Urinary bladder (tissue), 4 donors: ENCODE measurements around the gene ELMO1. TPM values are rescaled to one million over a fixed set of nuclear protein-coding genes. Genes with fewer than 3 reads are reported as not detected.
"Not testable (repeated sequence)": the region's sequence is repeated elsewhere in the genome, so short reads cannot be mapped to it uniquely, and the experiment has no call there.

Experiments
- DNase-seq: peaks from one replicate; pipeline ENCODE4 v3.0.0-alpha.2; 2015; ENCODE audit errors: extremely low spot score
- H3K27ac ChIP-seq: one replicate; pipeline ENCODE4 v1.5.1; 2013; ENCODE audit warnings: low read depth, mild to moderate bottlenecking, moderate library complexity
- H3K36me3 ChIP-seq: one replicate; pipeline ENCODE4 v1.6.1; 2013; ENCODE audit warnings: mild to moderate bottlenecking, moderate library complexity; ENCODE audit not compliant: insufficient read depth
- H3K4me1 ChIP-seq: one replicate; pipeline ENCODE4 v1.6.1; 2013; ENCODE audit warnings: mild to moderate bottlenecking, moderate library complexity; ENCODE audit not compliant: insufficient read depth
- H3K4me3 ChIP-seq: one replicate; pipeline ENCODE4 v1.5.1; 2013; ENCODE audit warnings: low read depth, low read length
- WGBS: extraction: QIAGEN DNeasy Blood & Tissue Kit; methylation state at CpG from one replicate; pipeline ENCODE4 v1.1.7; 2013; 5-methylcytosine and 5-hydroxymethylcytosine counted together
- polyA plus RNA-seq: library from polyadenylated mRNA; stranded (reverse); fragments of 200-250 nt; gene quantifications from one replicate; pipeline ENCODE4 v1.2.3, GENCODE V29; 2013
- total RNA-seq: library from RNA; depleted of rRNA; stranded (reverse); fragments of >200 nt; gene quantifications from one replicate; pipeline ENCODE4 v1.2.3, GENCODE V29; 2014
- donor health status: healthy with polysubstance abuse.
- donor health status: healthy.

Gene ELMO1
- total and polyA plus RNA-seq, 2 donors: 14.1 to 86.7 TPM

DNA sequence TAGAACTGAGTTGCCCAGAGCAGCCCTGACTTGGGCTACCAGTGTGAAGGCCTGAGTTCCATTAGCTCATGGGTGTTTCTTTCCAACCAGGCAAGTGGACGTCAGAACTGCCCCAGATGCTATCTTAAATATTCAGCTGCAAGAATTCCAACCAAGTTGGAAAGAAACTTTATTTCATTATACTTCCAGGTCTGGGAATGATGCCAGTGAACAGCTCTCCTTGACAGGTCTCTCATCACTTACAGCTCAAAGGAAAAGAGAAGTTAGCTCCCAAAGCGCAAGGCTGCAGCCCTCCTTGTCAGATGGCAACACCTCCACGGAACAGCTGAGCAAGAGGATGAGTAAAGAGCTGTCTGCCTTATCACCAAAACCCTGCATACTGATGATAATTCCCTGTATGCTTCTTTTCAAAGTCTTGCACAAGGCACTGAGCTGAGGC is 468.8 kb downstream of the ELMO1 start:
- H3K4me1 ChIP-seq: no peaks in the 10 kb centered on the region
- 36% methylated on average over 3 of the region's 3 CpGs for WGBS
- H3K36me3 ChIP-seq: no peaks in the 10 kb centered on the region
- DNase-seq: no peak
- H3K4me3 ChIP-seq: no peak overlapping the region
- no peak overlapping the region for H3K27ac ChIP-seq

GRCh38 chr7:36978461-36978860 is 470.2 kb downstream of the ELMO1 start:
- WGBS: 64% methylated on average over 2 of the region's 2 CpGs
- H3K27ac ChIP-seq: no peak overlapping the region
- no peaks in the 10 kb centered on the region for H3K36me3 ChIP-seq
- H3K4me3 ChIP-seq: no peak overlapping the region
- DNase-seq: no peak
- H3K4me1 ChIP-seq: no peaks in the 10 kb centered on the region

GRCh38 chr7:36977878-36978277 is 470.8 kb downstream of the ELMO1 start:
- DNase-seq: no peak
- no peaks in the 10 kb centered on the region for H3K36me3 ChIP-seq
- no peak overlapping the region for H3K4me3 ChIP-seq
- no peak overlapping the region for H3K27ac ChIP-seq
- H3K4me1 ChIP-seq: no peaks in the 10 kb centered on the region

GRCh38 chr7:36973534-36973933 is 475.1 kb downstream of the ELMO1 start:
- H3K27ac ChIP-seq, H3K4me1 ChIP-seq, DNase-seq, H3K4me3 ChIP-seq, H3K36me3 ChIP-seq: not testable (repeated sequence)
- 98% methylated on average over 28 of the region's 28 CpGs for WGBS

GRCh38 chr7:36972140-36972518 is 476.5 kb downstream of the ELMO1 start:
- no peaks in the 10 kb centered on the region for H3K4me1 ChIP-seq
- 72% methylated on average over 5 of the region's 5 CpGs for WGBS
- no peak for DNase-seq
- no peak overlapping the region for H3K27ac ChIP-seq
- H3K36me3 ChIP-seq: no peaks in the 10 kb centered on the region
- no peak overlapping the region for H3K4me3 ChIP-seq

GRCh38 chr7:36971515-36972139 is 477.0 kb downstream of the ELMO1 start:
- Histone ChIP-seq H3K4me3 (no peak overlapping the region), H3K4me1 (no peaks in the 10 kb centered on the region), H3K27ac (no peak overlapping the region), H3K36me3 (no peaks in the 10 kb centered on the region)
- no peak for DNase-seq
- 77% methylated on average over 9 of the region's 9 CpGs for WGBS

DNA sequence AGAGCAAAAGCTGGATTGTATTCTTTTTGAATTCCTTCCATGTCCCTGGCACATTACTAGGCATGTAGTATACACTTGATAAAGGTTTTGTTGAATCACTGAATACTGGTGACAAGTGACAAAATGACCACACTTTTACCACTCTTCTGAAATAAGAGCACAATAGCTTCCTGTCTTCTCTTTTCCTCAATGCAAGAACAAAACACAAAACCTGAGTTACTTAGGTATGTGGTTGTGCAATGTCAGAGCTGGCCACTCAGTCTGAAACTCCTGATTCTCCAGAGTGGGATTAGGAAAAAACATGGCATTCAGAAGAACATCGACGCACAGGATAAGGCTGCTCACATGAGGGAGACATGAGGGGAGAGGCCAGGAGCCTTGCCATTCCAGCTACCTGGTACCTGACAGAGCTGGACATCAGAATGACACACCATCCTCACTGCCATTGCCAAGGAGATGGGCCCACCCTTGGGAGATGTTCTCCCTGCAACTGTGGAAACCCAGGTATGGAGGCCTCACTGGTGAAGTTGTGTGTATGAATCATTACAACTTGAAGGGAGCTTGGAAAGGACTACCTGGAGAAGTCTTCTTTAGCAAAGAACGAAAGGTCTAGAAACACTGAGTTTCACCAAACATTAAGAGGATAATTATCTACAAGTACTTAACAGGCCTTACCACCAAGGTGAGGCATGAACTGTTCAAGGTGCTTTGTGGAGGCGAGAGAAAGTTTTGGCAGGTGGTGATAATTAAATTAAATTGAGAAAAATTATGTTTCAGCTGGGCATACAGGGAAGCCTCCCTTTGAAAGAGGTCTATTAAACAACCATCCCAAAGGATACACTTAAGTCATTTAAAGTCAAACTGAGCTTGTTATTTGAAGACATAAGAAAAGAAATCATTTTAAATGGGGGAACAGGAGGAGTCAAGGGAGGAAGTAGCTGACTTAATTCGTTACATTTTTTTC is 477.8 kb downstream of the ELMO1 start:
- WGBS: 87% methylated on average over 5 of the region's 5 CpGs
- no peak overlapping the region for H3K27ac ChIP-seq

DNA sequence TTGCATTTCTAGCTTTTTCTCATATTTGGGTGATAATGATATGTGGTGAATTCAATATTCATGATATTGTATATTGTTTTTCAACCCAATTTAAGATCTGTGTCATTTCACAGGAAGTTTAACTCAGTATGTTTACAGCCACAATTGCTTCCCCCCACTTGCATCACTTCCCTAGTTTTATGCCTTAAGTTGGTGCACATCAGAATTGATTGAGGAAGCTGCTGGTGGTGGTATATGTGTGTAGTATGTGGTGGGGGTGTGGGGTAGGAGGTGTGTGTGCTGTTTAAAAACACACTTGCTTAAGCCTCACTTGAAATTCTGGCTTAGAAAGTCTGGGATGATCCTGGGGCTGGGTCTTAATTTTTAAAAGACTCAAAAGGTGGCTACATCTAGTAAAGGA is 479.3 kb downstream of the ELMO1 start:
- no peak for DNase-seq
- Histone ChIP-seq H3K4me1 (no peaks in the 10 kb centered on the region), H3K27ac (no peak overlapping the region), H3K36me3 (no peaks in the 10 kb centered on the region), H3K4me3 (no peak overlapping the region)

More for the DNA sequence above, 477.8 kb downstream of the ELMO1 start:
- Histone ChIP-seq H3K4me1 (no peaks in the 10 kb centered on the region), H3K4me3 (no peak overlapping the region), H3K36me3 (no peaks in the 10 kb centered on the region)
- no peak for DNase-seq

DNA sequence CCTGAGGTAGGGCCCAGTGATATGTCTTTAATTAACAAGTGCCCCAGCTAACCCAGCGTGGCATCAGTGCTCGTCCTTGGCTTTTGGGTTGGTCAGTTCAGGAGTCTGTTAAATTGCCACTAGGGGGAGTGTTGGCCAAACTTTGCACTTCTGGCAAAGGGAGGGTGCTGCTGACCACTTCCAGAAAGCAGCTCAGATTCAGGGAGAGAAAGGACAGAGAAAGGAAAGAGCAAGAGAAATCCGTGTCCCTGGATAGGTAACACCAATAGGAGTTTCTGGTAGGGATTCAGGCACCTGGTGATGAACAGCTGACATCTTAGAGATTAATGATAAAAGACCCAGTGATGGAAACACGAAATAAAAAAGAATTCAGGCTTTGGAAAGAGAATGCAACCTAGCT is 481.3 kb downstream of the ELMO1 start:
- no peak for DNase-seq
- WGBS: 32% methylated on average over 4 of the region's 4 CpGs
- no peaks in the 10 kb centered on the region for H3K36me3 ChIP-seq
- H3K27ac ChIP-seq: no peak overlapping the region
- H3K4me3 ChIP-seq: no peak overlapping the region
- no peaks in the 10 kb centered on the region for H3K4me1 ChIP-seq

- 52% methylated on average over 3 of the region's 3 CpGs for WGBS
- Histone ChIP-seq H3K36me3 (no peaks in the 10 kb centered on the region), H3K4me3 (no peak overlapping the region), H3K27ac (no peak overlapping the region), H3K4me1 (no peaks in the 10 kb centered on the region)
- no peak for DNase-seq
Observed at GRCh38 chr7:36966636-36967035, 482.0 kb downstream of the ELMO1 start.

DNA sequence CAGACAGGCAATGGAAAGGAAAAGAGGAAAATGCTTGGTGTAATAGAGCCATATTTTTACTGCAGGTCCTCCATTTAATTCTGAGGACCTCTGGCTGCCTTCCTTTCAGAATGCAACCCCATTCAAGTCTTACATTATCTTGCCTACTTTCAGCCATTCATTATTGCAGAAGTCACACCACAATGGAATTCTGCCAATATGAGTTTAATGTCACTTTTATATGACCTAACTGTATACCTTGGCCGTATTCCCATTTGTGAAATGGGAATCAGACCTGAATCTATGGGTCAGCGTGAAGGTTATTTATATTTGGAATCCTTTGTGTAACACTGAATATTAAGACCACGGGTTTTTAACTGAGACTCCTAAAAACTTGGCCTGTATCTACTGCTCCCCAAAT is 482.6 kb downstream of the ELMO1 start:
- Histone ChIP-seq H3K27ac (no peak overlapping the region), H3K4me1 (no peaks in the 10 kb centered on the region), H3K4me3 (no peak overlapping the region), H3K36me3 (no peaks in the 10 kb centered on the region)
- WGBS: 52% methylated on average over 3 of the region's 3 CpGs
- no peak for DNase-seq

- 89% methylated on average over 1 of the region's 1 CpG for WGBS
- no peaks in the 10 kb centered on the region for H3K4me1 ChIP-seq
- H3K27ac ChIP-seq: no peak overlapping the region
Observed at GRCh38 chr7:36965625-36966024, 483.0 kb downstream of the ELMO1 start.

GRCh38 chr7:36964297-36964696 is 484.4 kb downstream of the ELMO1 start:
- no peak overlapping the region for H3K27ac ChIP-seq
- H3K36me3 ChIP-seq: no peaks in the 10 kb centered on the region
- H3K4me3 ChIP-seq: no peak overlapping the region
- no peaks in the 10 kb centered on the region for H3K4me1 ChIP-seq
- 96% methylated on average over 2 of the region's 2 CpGs for WGBS
- no peak for DNase-seq

More at GRCh38 chr7:36965625-36966024, 483.0 kb downstream of the ELMO1 start:
- Histone ChIP-seq H3K4me3 (no peak overlapping the region), H3K36me3 (no peaks in the 10 kb centered on the region)
- DNase-seq: no peak

DNA sequence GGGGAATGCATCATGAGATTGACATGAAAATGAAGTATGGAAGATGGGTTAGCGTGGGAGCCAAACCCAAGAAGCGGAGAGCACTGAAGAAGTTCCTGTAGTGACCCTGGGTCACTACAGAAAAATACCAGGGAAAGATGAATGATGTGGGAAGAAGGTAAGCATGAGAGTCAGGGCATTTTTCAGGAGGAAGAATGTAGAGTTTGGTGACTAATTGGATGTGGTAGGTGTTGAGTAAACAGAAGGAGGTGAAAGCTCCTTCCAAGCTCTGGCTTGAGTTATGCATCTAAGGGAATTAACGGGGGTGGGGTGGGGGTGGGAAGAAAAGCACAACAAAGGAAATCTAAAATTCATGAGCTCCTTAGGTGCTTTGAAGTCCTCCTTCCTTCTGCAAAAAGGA is 486.3 kb downstream of the ELMO1 start:
- Histone ChIP-seq H3K4me1 (no peaks in the 10 kb centered on the region), H3K4me3 (no peak overlapping the region), H3K36me3 (no peaks in the 10 kb centered on the region), H3K27ac (no peak overlapping the region)
- 87% methylated on average over 3 of the region's 3 CpGs for WGBS
- no peak for DNase-seq
